ENCODE measurements around the gene KDM8. TPM values are rescaled to one million over a fixed set of nuclear protein-coding genes. Genes with fewer than 3 reads are reported as not detected.

The KDM8 gene
- total RNA-seq, 1 experiment from 2014 or later = 5.3 TPM

DNA sequence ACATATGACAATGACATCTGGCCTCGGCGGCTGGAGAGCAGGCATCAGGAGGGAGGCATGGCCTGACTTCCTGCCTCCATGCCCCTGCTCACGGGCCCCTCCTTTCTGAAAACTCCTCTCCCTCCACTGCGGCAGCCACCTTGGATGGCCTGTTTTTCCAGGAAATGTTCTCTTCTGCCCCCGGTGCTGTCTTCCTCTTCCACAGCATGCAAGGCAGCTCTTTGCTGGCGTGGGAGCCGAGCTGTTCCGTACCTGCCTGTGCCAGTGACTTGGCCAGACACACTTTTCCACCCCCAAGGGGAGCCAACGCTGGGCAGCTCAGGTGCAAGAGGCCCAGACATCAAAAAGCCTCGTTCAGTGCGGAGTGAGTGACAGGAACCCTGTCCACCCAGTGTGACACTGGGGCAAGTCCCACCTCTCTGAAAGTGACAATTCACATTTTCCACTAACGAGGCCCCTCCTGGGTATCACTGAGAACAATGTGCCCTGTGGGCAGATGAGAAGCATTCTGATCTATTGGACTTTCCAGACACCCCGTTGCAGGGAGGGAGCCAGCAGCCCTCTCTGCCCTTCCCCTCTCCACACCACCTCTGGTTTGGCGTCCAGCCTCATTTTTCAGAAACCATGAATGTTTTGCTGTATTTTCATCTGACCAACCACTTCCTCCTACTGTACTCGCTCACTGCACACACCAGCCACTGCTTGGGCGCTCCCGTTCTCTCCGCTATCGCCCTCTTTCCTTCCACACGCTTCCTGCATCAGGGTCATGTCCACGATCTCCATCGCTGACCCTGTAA, 34.1 kb downstream of the KDM8 start:
- no TSS peak for BruUV-seq (replicated peaks)
- ChIA-PET CTCF (interaction anchor here (1.4 to 3.5 kb wide), 2 partner anchors 118 to 130 kb away, joined by 5 to 18 read pairs; no protein-coding TSS in a partner anchor), RAD21 (ENCODE audit: low non-redundant PET in 1 of 2, low total read pairs in 2 of 2, uncharacterized antibody in 2 of 2, unreplicated experiment in 2 of 2) (no interaction called here), POLR2A (no interaction called here)
- H4K20me1 ChIP-seq (ENCODE audit: insufficient read depth) = no peaks in the 10 kb centered on the region
- TF ChIP-seq POLR2A (IDR thresholded peaks at IDR 0.05; ENCODE audit: borderline replicate concordance, extremely low read depth, insufficient read depth, insufficient read length) (no peak), SP1 (IDR thresholded peaks at IDR 0.05; ENCODE audit: low read depth) (no peak), SIN3A (IDR thresholded peaks at IDR 0.05; ENCODE audit: low read depth) (no peak), YY1 (IDR thresholded peaks at IDR 0.05; ENCODE audit: extremely low read depth, insufficient replicate concordance, low read depth, low read length) (no peak), FOSL1 (IDR thresholded peaks at IDR 0.05; ENCODE audit: low read depth) (no peak), TCF7L2 (IDR thresholded peaks at IDR 0.05; ENCODE audit: borderline replicate concordance, extremely low read depth, insufficient read depth, insufficient read length) (no peak), EZH2phosphoT487 (IDR thresholded peaks at IDR 0.05; ENCODE audit: borderline replicate concordance) (no peak), RAD21 (IDR thresholded peaks at IDR 0.05; ENCODE audit: low read depth) (no peak)
- TF ChIP-seq, protein P1, sequence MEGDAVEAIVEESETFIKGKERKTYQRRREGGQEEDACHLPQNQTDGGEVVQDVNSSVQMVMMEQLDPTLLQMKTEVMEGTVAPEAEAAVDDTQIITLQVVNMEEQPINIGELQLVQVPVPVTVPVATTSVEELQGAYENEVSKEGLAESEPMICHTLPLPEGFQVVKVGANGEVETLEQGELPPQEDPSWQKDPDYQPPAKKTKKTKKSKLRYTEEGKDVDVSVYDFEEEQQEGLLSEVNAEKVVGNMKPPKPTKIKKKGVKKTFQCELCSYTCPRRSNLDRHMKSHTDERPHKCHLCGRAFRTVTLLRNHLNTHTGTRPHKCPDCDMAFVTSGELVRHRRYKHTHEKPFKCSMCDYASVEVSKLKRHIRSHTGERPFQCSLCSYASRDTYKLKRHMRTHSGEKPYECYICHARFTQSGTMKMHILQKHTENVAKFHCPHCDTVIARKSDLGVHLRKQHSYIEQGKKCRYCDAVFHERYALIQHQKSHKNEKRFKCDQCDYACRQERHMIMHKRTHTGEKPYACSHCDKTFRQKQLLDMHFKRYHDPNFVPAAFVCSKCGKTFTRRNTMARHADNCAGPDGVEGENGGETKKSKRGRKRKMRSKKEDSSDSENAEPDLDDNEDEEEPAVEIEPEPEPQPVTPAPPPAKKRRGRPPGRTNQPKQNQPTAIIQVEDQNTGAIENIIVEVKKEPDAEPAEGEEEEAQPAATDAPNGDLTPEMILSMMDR (IDR thresholded peaks at IDR 0.05 in 2 of 3, conservative IDR thresholded peaks at IDR 0.05 in 1 of 3; ENCODE audit: borderline replicate concordance in 1 of 3, insufficient read depth in 1 of 3, low read depth in 2 of 3, low read length in 2 of 3) = no peak
- no peak overlapping the region for H3K4me3 ChIP-seq (replicated peaks in 1 of 2; ENCODE audit: low read depth in 1 of 2, low read length in 2 of 2)
- no peak overlapping the region for H3K4me2 ChIP-seq (ENCODE audit: low read length)
- no peaks in the 10 kb centered on the region for H3K9me3 ChIP-seq (ENCODE audit: control insufficient read depth in 1 of 2, insufficient read depth in 1 of 2, low read depth in 1 of 2, low read length in 2 of 2)
- H3K9me2 ChIP-seq (ENCODE audit: insufficient read depth) = no peaks in the 10 kb centered on the region
- no peaks in the 10 kb centered on the region for H3K27me3 ChIP-seq (ENCODE audit: insufficient read depth, low read length)
- DNase-seq (ENCODE audit: low read depth, low spot score) (no peak), ATAC-seq (no peak)
- peaks cover 0 to 7% of the 10 kb centered on the region in 2 experiments; a peak in 2 of 4 replicates for H3K36me3 ChIP-seq (ENCODE audit: control insufficient read depth in 1 of 2, insufficient read depth in 2 of 2, low read length in 2 of 2)
- intact Hi-C loops (cut with micrococcal nuclease) = loop anchor here (5.0 kb wide), 1 partner anchor 220 kb away; no protein-coding TSS in a partner anchor
- H3K4me1 ChIP-seq (ENCODE audit: control insufficient read depth in 1 of 2, insufficient read depth in 2 of 2, low read length in 2 of 2) = peaks cover 14 to 52% of the 10 kb centered on the region in 2 experiments; a peak in 3 of 4 replicates
- no peak overlapping the region for H3K9ac ChIP-seq (ENCODE audit: low read length)
- no peak overlapping the region for H2AFZ ChIP-seq (ENCODE audit: low read depth, low read length, poor library complexity, severe bottlenecking)
- H3K27ac ChIP-seq (ENCODE audit: low read depth, low read length) = no peak overlapping the region
- H3K79me2 ChIP-seq (ENCODE audit: insufficient read depth, low read length) = no peaks in the 10 kb centered on the region

All from HCT116 (cell line).